GM06990 (cell line): ENCODE data around the gene MSH3.

Source experiments
- DNase-seq: peaks from one replicate; pipeline ENCODE4 v3.0.0-alpha.2; 2011; ENCODE audit not compliant: insufficient read length; ENCODE audit errors: extremely low read depth
- H3K27me3 ChIP-seq: replicated peaks from 2 replicates; pipeline ENCODE4 v1.6.0; 2011; ENCODE audit warnings: low read length; ENCODE audit not compliant: control insufficient read depth, insufficient read depth
- H3K36me3 ChIP-seq: 2 replicates; pipeline ENCODE4 v1.5.1; 2011; ENCODE audit warnings: low read length; ENCODE audit not compliant: control insufficient read depth, insufficient read depth
- H3K4me3 ChIP-seq: replicated peaks from 2 replicates; pipeline ENCODE4 v1.5.1; 2011; ENCODE audit warnings: low read depth, mild to moderate bottlenecking, control low read depth, low read length
- CTCF ChIP-seq: IDR thresholded peaks from 2 replicates; pipeline ENCODE4 v1.5.1; 2011; ENCODE audit warnings: low read length, control low read depth, mild to moderate bottlenecking, inconsistent platforms; ENCODE audit not compliant: insufficient read depth, poor library complexity, severe bottlenecking

Gene MSH3

GRCh38 chr5:80689627-80690026 lies 35.2 kb downstream of the MSH3 start:
- Histone ChIP-seq H3K4me3 (no peak overlapping the region), H3K27me3 (no peaks in the 10 kb centered on the region), H3K36me3 (no peaks in the 10 kb centered on the region; the same call in 1 of the 2 replicates)
- TF ChIP-seq CTCF = no peak
- no peak for DNase-seq

DNA sequence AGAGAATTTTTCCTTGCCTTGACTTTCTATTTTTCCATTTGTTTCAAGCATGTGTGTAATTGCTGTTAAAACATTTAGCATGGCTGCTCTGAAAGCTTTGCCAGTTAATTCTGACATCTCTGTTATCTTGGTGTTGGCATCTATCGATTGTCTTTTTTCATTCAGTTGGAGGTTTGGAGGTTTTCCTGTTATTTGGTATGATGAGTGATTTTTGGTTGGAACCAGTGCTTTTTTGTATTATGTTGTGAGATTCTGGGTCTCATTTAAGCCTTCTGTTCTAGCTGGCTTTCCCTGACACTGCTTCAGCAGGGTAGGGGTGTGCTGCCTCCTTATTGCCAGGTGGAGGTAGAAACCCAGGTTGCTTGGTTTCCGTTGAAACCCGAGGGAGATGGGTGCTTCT lies 41.2 kb downstream of the MSH3 start:
- H3K36me3 ChIP-seq = no peaks in the 10 kb centered on the region; the same call in none of the 2 replicates
- no peak for DNase-seq
- no peak overlapping the region for H3K4me3 ChIP-seq
- H3K27me3 ChIP-seq = no peaks in the 10 kb centered on the region
- no peak for TF ChIP-seq CTCF

- DNase-seq = no peak
- TF ChIP-seq CTCF = no peak
- Histone ChIP-seq H3K36me3 (no peaks in the 10 kb centered on the region; the same call in none of the 2 replicates), H3K4me3 (no peak overlapping the region), H3K27me3 (no peaks in the 10 kb centered on the region)
These were observed 42.0 kb downstream of the MSH3 start for GRCh38 chr5:80696450-80696849.

- TF ChIP-seq CTCF = no peak
- no peak overlapping the region for H3K4me3 ChIP-seq
- peaks cover 1% of the 10 kb centered on the region for H3K36me3 ChIP-seq
- H3K27me3 ChIP-seq = no peaks in the 10 kb centered on the region
- DNase-seq = no peak
These were observed 42.6 kb downstream of the MSH3 start for GRCh38 chr5:80697100-80697499.

DNA sequence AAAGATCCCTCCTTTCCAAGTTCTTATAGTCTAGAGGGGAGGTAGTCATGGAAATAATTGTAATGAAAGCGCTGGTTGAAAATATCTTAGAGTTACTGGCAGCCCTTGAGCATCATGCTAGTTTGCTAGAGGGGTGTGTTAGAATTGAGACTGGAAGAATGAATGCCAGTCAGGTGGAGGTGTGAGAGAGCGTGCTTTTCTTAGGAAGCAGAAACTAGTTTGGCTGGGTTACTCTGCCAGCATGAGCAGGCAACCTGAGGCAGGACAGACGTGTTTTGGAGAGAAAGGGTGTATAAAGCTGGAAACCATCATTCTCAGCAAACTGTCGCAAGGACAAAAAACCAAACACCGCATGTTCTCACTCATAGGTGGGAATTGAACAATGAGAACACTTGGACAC lies 43.9 kb downstream of the MSH3 start:
- peaks cover 1% of the 10 kb centered on the region for H3K36me3 ChIP-seq
- TF ChIP-seq CTCF = no peak

GRCh38 chr5:80701597-80701996 lies 47.1 kb downstream of the MSH3 start:
- no peak overlapping the region for H3K4me3 ChIP-seq
- TF ChIP-seq CTCF = no peak
- peaks cover 1% of the 10 kb centered on the region for H3K36me3 ChIP-seq
- H3K27me3 ChIP-seq = no peaks in the 10 kb centered on the region
- no peak for DNase-seq

More for the DNA sequence above, 43.9 kb downstream of the MSH3 start:
- DNase-seq = no peak
- no peaks in the 10 kb centered on the region for H3K27me3 ChIP-seq
- no peak overlapping the region for H3K4me3 ChIP-seq
